ENCODE data around the gene RASEF.

- TF ChIP-seq, protein P1, sequence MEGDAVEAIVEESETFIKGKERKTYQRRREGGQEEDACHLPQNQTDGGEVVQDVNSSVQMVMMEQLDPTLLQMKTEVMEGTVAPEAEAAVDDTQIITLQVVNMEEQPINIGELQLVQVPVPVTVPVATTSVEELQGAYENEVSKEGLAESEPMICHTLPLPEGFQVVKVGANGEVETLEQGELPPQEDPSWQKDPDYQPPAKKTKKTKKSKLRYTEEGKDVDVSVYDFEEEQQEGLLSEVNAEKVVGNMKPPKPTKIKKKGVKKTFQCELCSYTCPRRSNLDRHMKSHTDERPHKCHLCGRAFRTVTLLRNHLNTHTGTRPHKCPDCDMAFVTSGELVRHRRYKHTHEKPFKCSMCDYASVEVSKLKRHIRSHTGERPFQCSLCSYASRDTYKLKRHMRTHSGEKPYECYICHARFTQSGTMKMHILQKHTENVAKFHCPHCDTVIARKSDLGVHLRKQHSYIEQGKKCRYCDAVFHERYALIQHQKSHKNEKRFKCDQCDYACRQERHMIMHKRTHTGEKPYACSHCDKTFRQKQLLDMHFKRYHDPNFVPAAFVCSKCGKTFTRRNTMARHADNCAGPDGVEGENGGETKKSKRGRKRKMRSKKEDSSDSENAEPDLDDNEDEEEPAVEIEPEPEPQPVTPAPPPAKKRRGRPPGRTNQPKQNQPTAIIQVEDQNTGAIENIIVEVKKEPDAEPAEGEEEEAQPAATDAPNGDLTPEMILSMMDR (IDR thresholded peaks at IDR 0.05) = no peak
- no peak for TF ChIP-seq POLR2A (IDR thresholded peaks at IDR 0.05)
Observed at GRCh38 chr9:83012922-83013838, 49.8 kb downstream of the RASEF start.

All from prostate gland (tissue), 2 donors.